ENCODE measurements around the gene TAL2. TPM values are rescaled to one million over a fixed set of nuclear protein-coding genes. Genes with fewer than 3 reads are reported as not detected.

Gene TAL2
- total and polyA plus RNA-seq, 10 of the 15 experiments (the other 5 are each of a cell fraction or from before 2014, with no cell fraction given) = 0.16 to 0.51 (median 0.34) TPM; not detected in 1

- TF ChIP-seq EP300 (IDR thresholded peaks at IDR 0.05; ENCODE audit: borderline replicate concordance in 1 of 2, control insufficient read depth in 1 of 2, low read depth in 2 of 2, low read length in 2 of 2) = no peak
- no peak for TF ChIP-seq PAX8 (IDR thresholded peaks at IDR 0.05)
- no peak for TF ChIP-seq SUPT20H (IDR thresholded peaks at IDR 0.05; ENCODE audit: borderline replicate concordance, control insufficient read depth, low read depth, low read length)
- TF ChIP-seq HSF1 (IDR thresholded peaks at IDR 0.05; ENCODE audit: low read depth, low read length) = no peak
- no peak for TF ChIP-seq EED (IDR thresholded peaks at IDR 0.05; ENCODE audit: low read depth)
- TF ChIP-seq CBFB (IDR thresholded peaks at IDR 0.05; ENCODE audit: low read depth) = no peak
- TF ChIP-seq CHD2 (IDR thresholded peaks at IDR 0.05; ENCODE audit: borderline replicate concordance, low read depth, low read length) = no peak
- TF ChIP-seq CEBPZ (IDR thresholded peaks at IDR 0.05; ENCODE audit: low read depth, low read length) = no peak
- TF ChIP-seq POLR2AphosphoS2 (IDR thresholded peaks at IDR 0.05; ENCODE audit: low read depth, low read length) = no peak
Observed at GRCh38 chr9:105647595-105648349, 14.5 kb upstream of the TAL2 start (continued).
